Panc1 (cell line): ENCODE results near the gene THSD7A. TPM values are rescaled to one million over a fixed set of nuclear protein-coding genes. Genes with fewer than 3 reads are reported as not detected.

ENCODE experiments used
- ATAC-seq: fragments of 200-7000 bp; cut with Tn5 transposase; 2 replicates; pipeline ENCODE4 v1.9.1; 2020; ENCODE audit warnings: mild to moderate bottlenecking, moderate library complexity
- BruUV-seq: library from RNA; stranded (reverse); fragments of 400-500 nt; replicated peaks from 2 replicates; lab custom pipeline; 2021; lab: Mats Ljungman, UMichigan
- CTCF ChIA-PET: fragments of 300-600 bp; sonication (Branson Sonifier 250); formaldehyde crosslinking; loops from one replicate; lab custom pipeline; 2022; ENCODE audit warnings: antibody characterized with exemption; lab: Charles Lee
- POLR2A ChIA-PET: fragments of 300-600 bp; sonication (Branson Sonifier 250); formaldehyde crosslinking; loops from one replicate; lab custom pipeline; 2022; ENCODE audit warnings: antibody characterized with exemption; lab: Charles Lee
- DNase-seq: peaks from one replicate; pipeline ENCODE4 v3.0.0-alpha.2; 2010; ENCODE audit warnings: low read depth, low spot score
- H3K27ac ChIP-seq: 2 replicates; pipeline ENCODE4 v1.5.1; 2011; ENCODE audit warnings: mild to moderate bottlenecking, low read length, inconsistent platforms
- H3K27me3 ChIP-seq: fragments of 200-500 bp; sonication (Bioruptor generic); 2 replicates; pipeline ENCODE4 v1.6.0; 2014; ENCODE audit warnings: low read length, inconsistent platforms; ENCODE audit not compliant: control insufficient read depth, insufficient read depth
- H3K36me3 ChIP-seq: fragments of 200-500 bp; sonication (Bioruptor generic); 2 replicates; pipeline ENCODE4 v1.5.1; 2014; ENCODE audit warnings: inconsistent platforms, mild to moderate bottlenecking, low read length, moderate library complexity; ENCODE audit not compliant: control insufficient read depth, insufficient read depth
- H3K4me1 ChIP-seq: 2 replicates; pipeline ENCODE4 v1.5.1; 2011; ENCODE audit warnings: inconsistent platforms, mild to moderate bottlenecking, low read length, moderate library complexity; ENCODE audit not compliant: control insufficient read depth, insufficient read depth
- H3K4me3 ChIP-seq, 2 experiments: 2 replicates each; pipeline ENCODE4 v1.5.1; 2011 to 2012; ENCODE audit warnings: low read depth in 2 of 2, low read length in 2 of 2, mild to moderate bottlenecking in 2 of 2, inconsistent platforms in 1 of 2, moderate library complexity in 1 of 2
- H3K9me3 ChIP-seq: fragments of 200-500 bp; sonication (Bioruptor generic); 2 replicates; pipeline ENCODE4 v1.5.1; 2014; ENCODE audit warnings: low read depth, mild to moderate bottlenecking, inconsistent platforms, low read length, moderate library complexity; ENCODE audit not compliant: control insufficient read depth, insufficient read depth
- CTCF ChIP-seq: fragments of 450-650 bp; IDR thresholded peaks from 2 replicates; pipeline ENCODE4 v1.5.1; 2017; ENCODE audit warnings: mild to moderate bottlenecking
- POLR2AphosphoS5 ChIP-seq: IDR thresholded peaks from 2 replicates; pipeline ENCODE4 v1.6.1; 2012; ENCODE audit warnings: mild to moderate bottlenecking, low read depth, low read length, moderate library complexity
- REST ChIP-seq, 2 experiments: IDR thresholded peaks; 2 replicates each; pipeline ENCODE4 v1.6.1; 2011 to 2012; ENCODE audit warnings: low read depth in 2 of 2, control low read depth in 1 of 2, low read length in 1 of 2, mild to moderate bottlenecking in 1 of 2, moderate library complexity in 1 of 2; ENCODE audit not compliant: insufficient read depth in 1 of 2
- SIN3A ChIP-seq: IDR thresholded peaks from 2 replicates; pipeline ENCODE4 v1.6.1; 2012; ENCODE audit warnings: low read depth, mild to moderate bottlenecking, low read length, moderate library complexity, borderline replicate concordance; ENCODE audit not compliant: insufficient read depth
- TCF7L2 ChIP-seq: IDR thresholded peaks from 2 replicates; pipeline ENCODE4 v1.6.1; 2011; ENCODE audit warnings: mild to moderate bottlenecking, low read depth, low read length, inconsistent platforms
- in situ Hi-C: cut with HindIII; loops from 2 replicates; pipeline ENCODE4 v1.10.0; 2016; ENCODE audit warnings: low sequenced_read_pairs, low pct_unique_long_range_greater_than_20kb
- intact Hi-C: fragments of 100-400 bp; cut with micrococcal nuclease; formaldehyde crosslinking; loops from one replicate; pipeline ENCODE4 v1.10.0; 2022; ENCODE audit not compliant: unreplicated experiment
- total RNA-seq: library from RNA; stranded (reverse); gene quantifications from one replicate; pipeline ENCODE4 v1.2.1, GENCODE V29; 2021; ENCODE audit not compliant: unreplicated experiment

THSD7A gene
- total RNA-seq, 1 experiment from 2014 or later = 38.6 TPM

- in situ Hi-C loops (no loop called here), intact Hi-C loops (no loop called here)
- POLR2A ChIA-PET = no interaction called here
- DNase-seq (no peak), ATAC-seq (no peak)
- TF ChIP-seq REST (IDR thresholded peaks at IDR 0.05; ENCODE audit: insufficient read depth in 1 of 2, low read depth in 2 of 2, low read length in 1 of 2) = no peak
- no peak for TF ChIP-seq CTCF
- no peak for TF ChIP-seq POLR2AphosphoS5
- no peak for TF ChIP-seq SIN3A
- TF ChIP-seq TCF7L2 = no peak
- no peaks in the 10 kb centered on the region for H3K9me3 ChIP-seq
- BruUV-seq = no TSS peak
- H3K4me3 ChIP-seq = no peak overlapping the region
- CTCF ChIA-PET = no interaction called here
- no peaks in the 10 kb centered on the region for H3K27me3 ChIP-seq
- peaks cover 15% of the 10 kb centered on the region; the same call in 1 of the 2 replicates for H3K4me1 ChIP-seq
- no peaks in the 10 kb centered on the region for H3K36me3 ChIP-seq
- H3K27ac ChIP-seq = peak overlapping the region; percentile 48; the same call in 1 of the 2 replicates
Observed at GRCh38 chr7:11732207-11732606, 99.8 kb downstream of the THSD7A start.

- Histone ChIP-seq H3K36me3 (no peaks in the 10 kb centered on the region), H3K4me1 (peaks cover 19% of the 10 kb centered on the region; the same call in 1 of the 2 replicates), H3K4me3 (no peak overlapping the region), H3K27ac (peak overlapping the region; percentile 65; the same call in 1 of the 2 replicates), H3K9me3 (no peaks in the 10 kb centered on the region), H3K27me3 (no peaks in the 10 kb centered on the region)
- BruUV-seq = no TSS peak
- TF ChIP-seq SIN3A (no peak), TCF7L2 (no peak), REST (IDR thresholded peaks at IDR 0.05; ENCODE audit: insufficient read depth in 1 of 2, low read depth in 2 of 2, low read length in 1 of 2) (no peak), POLR2AphosphoS5 (no peak), CTCF (no peak)
- DNase-seq (no peak), ATAC-seq (no peak)
- in situ Hi-C loops (no loop called here), intact Hi-C loops (no loop called here)
- ChIA-PET POLR2A (no interaction called here), CTCF (no interaction called here)
Observed at GRCh38 chr7:11730725-11731124, 101.3 kb downstream of the THSD7A start.
